ENCODE results near the gene JUN.

DNA sequence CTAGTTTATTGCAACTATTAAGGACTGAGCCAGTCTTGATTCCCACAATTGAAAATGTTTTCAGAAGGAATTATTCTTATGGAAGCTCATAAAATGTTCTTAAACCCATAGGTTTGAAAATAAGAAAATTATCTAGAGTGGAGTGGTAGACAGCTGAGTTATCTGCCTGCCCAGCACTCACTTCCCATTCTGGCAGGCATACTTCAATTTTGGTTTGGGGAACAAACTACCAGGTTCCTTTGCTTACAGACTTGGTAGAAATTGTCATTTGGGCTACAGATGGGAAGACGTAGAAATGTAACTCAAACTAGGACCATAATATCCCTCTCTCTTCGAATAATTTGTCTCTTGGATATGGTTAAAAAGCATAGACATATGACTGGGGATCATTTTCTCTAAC is 18.4 kb downstream of the JUN start:
- TF ChIP-seq, protein P1, sequence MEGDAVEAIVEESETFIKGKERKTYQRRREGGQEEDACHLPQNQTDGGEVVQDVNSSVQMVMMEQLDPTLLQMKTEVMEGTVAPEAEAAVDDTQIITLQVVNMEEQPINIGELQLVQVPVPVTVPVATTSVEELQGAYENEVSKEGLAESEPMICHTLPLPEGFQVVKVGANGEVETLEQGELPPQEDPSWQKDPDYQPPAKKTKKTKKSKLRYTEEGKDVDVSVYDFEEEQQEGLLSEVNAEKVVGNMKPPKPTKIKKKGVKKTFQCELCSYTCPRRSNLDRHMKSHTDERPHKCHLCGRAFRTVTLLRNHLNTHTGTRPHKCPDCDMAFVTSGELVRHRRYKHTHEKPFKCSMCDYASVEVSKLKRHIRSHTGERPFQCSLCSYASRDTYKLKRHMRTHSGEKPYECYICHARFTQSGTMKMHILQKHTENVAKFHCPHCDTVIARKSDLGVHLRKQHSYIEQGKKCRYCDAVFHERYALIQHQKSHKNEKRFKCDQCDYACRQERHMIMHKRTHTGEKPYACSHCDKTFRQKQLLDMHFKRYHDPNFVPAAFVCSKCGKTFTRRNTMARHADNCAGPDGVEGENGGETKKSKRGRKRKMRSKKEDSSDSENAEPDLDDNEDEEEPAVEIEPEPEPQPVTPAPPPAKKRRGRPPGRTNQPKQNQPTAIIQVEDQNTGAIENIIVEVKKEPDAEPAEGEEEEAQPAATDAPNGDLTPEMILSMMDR (conservative IDR thresholded peaks at IDR 0.05; ENCODE audit: low read depth, low read length), result no peak
- no peak for TF ChIP-seq EZH2 (IDR thresholded peaks at IDR 0.05; ENCODE audit: borderline replicate concordance, low read depth, low read length, poor library complexity, severe bottlenecking)
